ENCODE measurements around the gene MYO1B. TPM values are rescaled to one million over a fixed set of nuclear protein-coding genes. Genes with fewer than 3 reads are reported as not detected.

The MYO1B gene
- total RNA-seq, 1 experiment from 2014 or later = 93.0 TPM

DNA sequence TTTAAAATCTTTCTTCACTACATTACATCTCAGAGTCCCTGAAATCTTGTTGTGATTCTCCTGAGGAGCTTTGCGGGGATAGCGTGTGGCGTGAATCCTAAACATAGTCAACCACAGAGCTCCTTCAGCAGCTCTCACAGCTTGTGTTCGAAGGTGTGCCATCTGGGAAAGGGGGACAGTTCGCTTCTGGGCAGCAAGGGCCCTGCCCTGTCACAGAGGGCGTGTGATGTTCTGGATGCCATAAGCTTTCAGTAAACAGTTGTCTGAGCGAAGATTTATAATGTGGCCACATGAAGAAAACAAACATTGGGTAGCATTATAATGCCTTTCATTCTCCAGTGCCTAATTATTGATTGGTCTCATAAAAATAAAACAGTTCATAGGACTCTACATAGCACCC lies 172.5 kb downstream of the MYO1B start:
- intact Hi-C loops (cut with micrococcal nuclease) = loop anchor here (5.0 kb wide), 1 partner anchor 35 kb away; no protein-coding TSS in a partner anchor
- POLR2A ChIA-PET (ENCODE audit: unreplicated experiment) = no interaction called here

DNA sequence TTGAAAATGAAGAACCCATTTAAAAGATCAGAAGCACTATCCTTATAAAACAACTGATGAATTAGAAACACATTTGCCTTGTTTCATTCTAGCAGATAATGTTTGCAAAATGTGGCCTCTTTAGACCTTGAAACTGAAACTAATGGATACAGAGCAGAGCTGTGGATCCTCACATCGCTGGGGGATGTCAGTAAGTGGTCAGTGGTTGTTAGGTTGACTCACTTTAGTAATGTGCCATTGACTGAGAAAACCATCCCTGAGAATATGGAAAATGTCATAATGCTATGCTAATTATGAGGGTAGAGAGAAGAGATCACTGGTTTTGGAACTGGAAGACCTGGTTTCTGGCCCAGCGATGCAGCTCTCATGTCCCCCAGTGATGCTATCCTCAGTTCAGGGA lies 176.7 kb downstream of the MYO1B start:
- no peak overlapping the region for H3K4me3 ChIP-seq (ENCODE audit: low read length)
- no peak for DNase-seq
- H3K79me2 ChIP-seq (ENCODE audit: low read length) = no peaks in the 10 kb centered on the region
- intact Hi-C loops (cut with micrococcal nuclease) = no loop called here
- CTCF ChIA-PET = no interaction called here
- ATAC-seq = no peak
- no TSS peak for BruUV-seq (replicated peaks)
- H3K9ac ChIP-seq (ENCODE audit: low read length) = no peak overlapping the region
- no peak for TF ChIP-seq EZH2phosphoT487 (IDR thresholded peaks at IDR 0.05; ENCODE audit: borderline replicate concordance, low read length)
- TF ChIP-seq EZH2 (IDR thresholded peaks at IDR 0.05; ENCODE audit: low read length, unreplicated experiment) = no peak
- TF ChIP-seq, protein P1, sequence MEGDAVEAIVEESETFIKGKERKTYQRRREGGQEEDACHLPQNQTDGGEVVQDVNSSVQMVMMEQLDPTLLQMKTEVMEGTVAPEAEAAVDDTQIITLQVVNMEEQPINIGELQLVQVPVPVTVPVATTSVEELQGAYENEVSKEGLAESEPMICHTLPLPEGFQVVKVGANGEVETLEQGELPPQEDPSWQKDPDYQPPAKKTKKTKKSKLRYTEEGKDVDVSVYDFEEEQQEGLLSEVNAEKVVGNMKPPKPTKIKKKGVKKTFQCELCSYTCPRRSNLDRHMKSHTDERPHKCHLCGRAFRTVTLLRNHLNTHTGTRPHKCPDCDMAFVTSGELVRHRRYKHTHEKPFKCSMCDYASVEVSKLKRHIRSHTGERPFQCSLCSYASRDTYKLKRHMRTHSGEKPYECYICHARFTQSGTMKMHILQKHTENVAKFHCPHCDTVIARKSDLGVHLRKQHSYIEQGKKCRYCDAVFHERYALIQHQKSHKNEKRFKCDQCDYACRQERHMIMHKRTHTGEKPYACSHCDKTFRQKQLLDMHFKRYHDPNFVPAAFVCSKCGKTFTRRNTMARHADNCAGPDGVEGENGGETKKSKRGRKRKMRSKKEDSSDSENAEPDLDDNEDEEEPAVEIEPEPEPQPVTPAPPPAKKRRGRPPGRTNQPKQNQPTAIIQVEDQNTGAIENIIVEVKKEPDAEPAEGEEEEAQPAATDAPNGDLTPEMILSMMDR (conservative IDR thresholded peaks at IDR 0.05; ENCODE audit: low read depth, low read length) = no peak
- H3K4me2 ChIP-seq (ENCODE audit: low read length) = no peak overlapping the region
- no peaks in the 10 kb centered on the region for H3K27me3 ChIP-seq (ENCODE audit: low read length)
- peaks cover 25% of the 10 kb centered on the region for H3K36me3 ChIP-seq (ENCODE audit: low read depth, low read length)
- H3K9me2 ChIP-seq (replicated peaks; ENCODE audit: low read length) = no peaks in the 10 kb centered on the region
- no peaks in the 10 kb centered on the region for H3F3A ChIP-seq (ENCODE audit: low read length, unreplicated experiment)
- no peaks in the 10 kb centered on the region for H3K4me1 ChIP-seq (ENCODE audit: insufficient read depth, low read length)
- no peak overlapping the region for H2AFZ ChIP-seq (ENCODE audit: low read length)
- H4K20me1 ChIP-seq (ENCODE audit: low read length) = no peaks in the 10 kb centered on the region
- POLR2A ChIA-PET (ENCODE audit: unreplicated experiment) = interaction anchor here (0.9 kb wide), 1 partner anchor 167 kb away, joined by 4 read pairs; no protein-coding TSS in a partner anchor
- no peaks in the 10 kb centered on the region for H3K9me3 ChIP-seq (ENCODE audit: low read length)
- no peak overlapping the region for H3K27ac ChIP-seq (ENCODE audit: low read length)

More for the DNA sequence above, 172.5 kb downstream of the MYO1B start:
- H3K9me2 ChIP-seq (replicated peaks; ENCODE audit: low read length) = no peaks in the 10 kb centered on the region
- H3K27me3 ChIP-seq (ENCODE audit: low read length) = no peaks in the 10 kb centered on the region
- BruUV-seq (replicated peaks) = no TSS peak
- no peak for ATAC-seq
- no peaks in the 10 kb centered on the region for H4K20me1 ChIP-seq (ENCODE audit: low read length)
- H3K27ac ChIP-seq (ENCODE audit: low read length) = no peak overlapping the region
- no peaks in the 10 kb centered on the region for H3K9me3 ChIP-seq (ENCODE audit: low read length)
- H3K9ac ChIP-seq (ENCODE audit: low read length) = no peak overlapping the region
- H3K4me3 ChIP-seq (ENCODE audit: low read length) = no peak overlapping the region
- no peak overlapping the region for H2AFZ ChIP-seq (ENCODE audit: low read length)
- H3K79me2 ChIP-seq (ENCODE audit: low read length) = no peaks in the 10 kb centered on the region
- CTCF ChIA-PET = no interaction called here
- no peaks in the 10 kb centered on the region for H3F3A ChIP-seq (ENCODE audit: low read length, unreplicated experiment)
- H3K4me2 ChIP-seq (ENCODE audit: low read length) = no peak overlapping the region
- TF ChIP-seq, protein P1 (conservative IDR thresholded peaks at IDR 0.05; ENCODE audit: low read depth, low read length) = no peak
- no peak for TF ChIP-seq EZH2 (IDR thresholded peaks at IDR 0.05; ENCODE audit: low read length, unreplicated experiment)
- TF ChIP-seq EZH2phosphoT487 (IDR thresholded peaks at IDR 0.05; ENCODE audit: borderline replicate concordance, low read length) = no peak
- H3K36me3 ChIP-seq (ENCODE audit: low read depth, low read length) = peaks cover 43% of the 10 kb centered on the region
- no peak for DNase-seq
- H3K4me1 ChIP-seq (ENCODE audit: insufficient read depth, low read length) = no peaks in the 10 kb centered on the region

DNA sequence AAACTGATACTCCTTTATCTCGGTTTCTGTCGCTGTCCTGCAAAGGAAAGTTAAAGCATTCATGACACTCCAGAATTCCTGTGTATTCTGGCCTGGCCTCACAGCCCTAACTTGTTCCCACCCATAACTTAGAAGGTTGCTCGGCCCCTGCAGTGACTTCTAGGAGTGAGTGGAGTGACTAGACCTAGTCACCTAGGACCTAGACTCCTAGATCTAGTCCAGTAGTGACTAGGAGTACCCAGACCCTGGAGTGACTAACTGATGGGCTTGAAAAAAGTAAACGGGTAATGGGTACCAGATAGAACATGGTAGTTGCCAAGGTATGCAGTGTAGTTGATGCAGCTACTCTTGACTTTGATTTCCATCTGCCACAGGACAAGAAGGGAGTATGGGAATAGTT lies 181.8 kb downstream of the MYO1B start:
- DNase-seq = no peak
- intact Hi-C loops (cut with micrococcal nuclease) = no loop called here
- BruUV-seq (replicated peaks) = no TSS peak

More for the DNA sequence above, 181.8 kb downstream of the MYO1B start:
- Histone ChIP-seq H3K9me2 (replicated peaks; ENCODE audit: low read length) (no peaks in the 10 kb centered on the region), H4K20me1 (ENCODE audit: low read length) (no peaks in the 10 kb centered on the region), H3K4me3 (ENCODE audit: low read length) (no peak overlapping the region), H3K4me1 (ENCODE audit: insufficient read depth, low read length) (no peaks in the 10 kb centered on the region), H3K79me2 (ENCODE audit: low read length) (no peaks in the 10 kb centered on the region), H3K27me3 (ENCODE audit: low read length) (no peaks in the 10 kb centered on the region), H3K9me3 (ENCODE audit: low read length) (no peaks in the 10 kb centered on the region), H3K9ac (ENCODE audit: low read length) (no peak overlapping the region), H3K4me2 (ENCODE audit: low read length) (no peak overlapping the region), H3K27ac (ENCODE audit: low read length) (no peak overlapping the region), H2AFZ (ENCODE audit: low read length) (no peak overlapping the region), H3F3A (ENCODE audit: low read length, unreplicated experiment) (no peaks in the 10 kb centered on the region), H3K36me3 (ENCODE audit: low read depth, low read length) (peaks cover 10% of the 10 kb centered on the region; the same call in 1 of the 2 replicates)
- ATAC-seq = no peak
- ChIA-PET POLR2A (ENCODE audit: unreplicated experiment) (no interaction called here), CTCF (no interaction called here)
- TF ChIP-seq, protein P1 (conservative IDR thresholded peaks at IDR 0.05; ENCODE audit: low read depth, low read length) = no peak

Measured in PC-3 (cell line).